HG02798 (cell line): ENCODE data around the gene RPL3.
"Not testable (repeated sequence)": the region's sequence is repeated elsewhere in the genome, so short reads cannot be mapped to it uniquely, and the experiment has no call there.

Source experiments
- ATAC-seq: cut with Tn5 transposase; IDR thresholded peaks from one replicate; pipeline ENCODE4 v1.9.1; 2021; ENCODE audit warnings: mild to moderate bottlenecking; ENCODE audit not compliant: unreplicated experiment, poor library complexity

The RPL3 gene

DNA sequence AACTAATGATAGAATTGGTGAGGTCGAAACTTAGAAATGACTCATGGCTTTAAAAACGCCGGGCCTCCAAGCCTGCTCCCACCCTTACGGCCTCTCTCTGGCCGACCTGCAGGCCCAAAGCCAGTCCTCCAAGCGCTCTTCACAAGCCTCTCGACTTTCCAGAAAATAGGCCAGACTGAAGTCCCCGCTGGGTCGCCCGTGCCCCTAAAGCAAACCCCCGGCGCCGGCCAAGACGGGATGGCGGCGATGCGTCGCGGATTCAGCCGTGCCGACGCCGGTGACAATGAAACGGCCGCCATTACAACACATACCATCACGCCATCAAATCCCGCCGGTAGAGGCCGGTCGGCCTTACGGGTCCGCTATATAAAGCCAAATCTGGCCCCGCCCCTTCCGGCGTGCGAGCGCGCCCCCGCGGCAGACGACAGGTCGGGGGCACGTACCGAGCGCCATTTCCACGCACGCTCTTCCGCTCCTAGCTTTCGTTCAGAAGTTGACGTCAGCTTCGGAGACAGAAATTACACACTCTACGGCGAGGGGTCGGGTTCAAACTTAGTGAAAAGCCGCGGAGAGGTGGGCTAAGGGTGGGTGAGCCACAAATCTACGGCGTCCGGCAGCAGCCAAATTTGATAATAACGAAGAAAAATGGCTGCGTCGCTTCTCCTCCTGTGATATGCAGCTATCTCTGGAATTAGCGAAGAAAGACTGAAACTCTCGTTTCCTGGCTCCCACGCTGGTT is at the start of gene RPL3:
Gene RPL3 (minus strand): TSS at position 340 of the 739 bp plus-strand sequence. CDS start 26 bp downstream, at position 314.
- ATAC-seq: peak; percentile 92

DNA sequence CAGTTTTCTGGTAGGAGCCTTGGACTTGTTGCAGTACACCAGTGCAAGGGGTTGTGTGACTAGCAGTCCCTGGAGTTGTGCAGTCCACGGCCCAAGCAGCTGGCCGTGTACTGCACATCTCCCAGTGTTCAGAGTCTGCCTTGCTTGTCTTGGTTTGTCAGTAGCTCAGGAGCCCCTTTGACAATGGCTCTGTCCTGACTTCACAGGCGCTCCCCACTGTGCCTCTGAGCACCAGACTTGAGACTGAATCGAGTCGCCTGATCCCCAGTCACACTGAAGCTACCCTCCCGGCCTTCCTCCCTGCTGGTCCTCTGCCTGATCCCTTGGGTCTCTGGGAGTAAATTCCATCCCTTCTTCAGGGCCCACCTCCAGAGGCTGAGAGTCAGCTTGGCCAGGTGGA is 49.8 kb upstream of the RPL3 start:
- ATAC-seq: no peak

DNA sequence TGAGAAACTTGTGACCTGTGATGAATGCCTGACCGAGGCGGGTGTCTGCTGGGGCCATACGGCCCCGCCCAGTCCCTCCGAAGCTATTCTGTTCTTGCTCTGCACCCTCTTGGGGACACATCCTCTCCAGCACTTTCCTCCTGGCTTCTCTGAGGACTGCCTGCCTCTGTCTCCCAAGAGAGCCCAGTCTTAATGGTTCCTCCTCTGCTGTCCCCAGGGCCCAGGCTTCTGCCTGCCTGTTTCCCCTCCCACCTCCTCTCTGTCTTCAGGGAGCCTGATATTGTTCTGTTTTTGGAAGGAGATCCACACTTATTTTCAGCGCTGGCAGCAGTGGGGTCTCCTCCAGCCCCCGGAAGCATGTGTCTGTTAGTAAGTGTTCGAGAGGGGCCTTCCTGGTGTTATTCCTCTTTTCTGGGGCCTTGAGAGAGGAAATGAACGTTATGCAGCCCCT is 49.1 kb upstream of the RPL3 start:
- ATAC-seq: no peak

DNA sequence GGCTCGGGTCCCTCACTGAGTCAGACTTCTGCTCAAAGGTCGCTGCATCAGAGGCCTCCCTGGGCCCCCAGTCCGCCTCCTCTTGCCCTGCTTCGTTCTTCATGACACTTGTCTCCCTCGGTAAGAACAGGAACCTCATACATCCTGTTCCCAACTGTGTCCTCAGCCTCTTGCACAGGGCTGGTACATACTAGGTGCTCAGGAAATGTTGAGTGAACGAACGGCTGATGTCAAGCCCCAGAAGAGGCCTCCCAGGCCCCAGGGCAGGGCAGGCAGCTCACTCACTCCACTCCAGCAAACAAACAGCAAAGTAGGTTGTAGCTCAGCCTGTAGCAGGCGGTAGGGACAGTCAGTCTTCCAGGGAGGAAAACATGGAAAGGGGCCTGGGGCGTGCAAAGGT is 47.6 kb upstream of the RPL3 start:
- no peak for ATAC-seq

DNA sequence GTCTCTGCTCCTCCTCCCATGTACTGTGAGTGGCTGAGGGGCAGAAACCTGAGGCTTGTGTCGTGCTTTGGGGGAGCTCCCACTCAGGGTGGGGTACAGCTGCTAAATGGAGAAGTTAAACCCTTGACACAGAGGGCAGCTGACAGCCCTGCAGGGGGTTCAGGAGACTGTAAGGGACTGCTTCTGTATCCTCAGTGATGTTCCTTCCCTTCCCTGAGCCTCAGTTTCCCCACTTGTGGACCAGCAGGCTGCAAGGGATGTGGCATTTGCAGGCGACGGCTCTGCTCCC is 46.0 kb upstream of the RPL3 start:
- ATAC-seq: no peak

DNA sequence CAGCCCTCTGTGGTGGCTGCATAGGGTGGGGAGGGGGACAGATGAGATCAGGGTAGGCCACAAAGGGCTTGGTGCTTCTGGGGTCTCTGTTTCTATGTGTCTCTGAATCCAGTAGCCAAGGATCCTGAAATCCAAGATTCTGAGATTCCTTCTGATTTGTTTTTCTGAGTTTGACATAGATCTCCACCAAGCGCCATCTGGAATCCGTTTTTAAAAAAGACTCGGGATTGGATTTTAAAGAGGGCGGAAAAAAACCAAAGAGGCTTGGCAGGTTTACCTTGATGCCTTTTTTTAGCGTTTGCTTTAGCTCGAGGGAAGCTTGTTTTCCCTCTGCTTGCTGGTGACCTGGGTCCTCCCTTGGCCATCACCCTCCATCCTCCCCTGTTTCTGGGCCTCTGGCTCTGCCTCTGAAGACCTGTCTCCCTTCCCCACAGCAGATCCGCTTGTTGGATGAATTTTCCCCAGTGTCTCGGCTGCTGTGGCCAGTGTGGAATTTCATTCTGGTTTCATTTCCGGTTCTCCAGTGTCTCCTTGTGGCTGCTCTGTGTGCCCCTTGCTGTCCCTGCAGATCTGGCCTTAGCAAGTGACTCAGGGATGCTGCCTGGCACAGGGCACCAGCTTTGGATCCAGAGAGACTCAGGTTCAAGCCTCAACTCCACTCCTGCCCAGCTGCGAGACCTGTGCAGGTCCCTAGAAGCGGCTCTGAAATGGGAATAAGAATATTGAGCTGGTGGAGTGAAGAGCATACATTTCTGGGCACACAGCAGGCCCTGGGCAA is 45.5 kb upstream of the RPL3 start:
- ATAC-seq: no peak

DNA sequence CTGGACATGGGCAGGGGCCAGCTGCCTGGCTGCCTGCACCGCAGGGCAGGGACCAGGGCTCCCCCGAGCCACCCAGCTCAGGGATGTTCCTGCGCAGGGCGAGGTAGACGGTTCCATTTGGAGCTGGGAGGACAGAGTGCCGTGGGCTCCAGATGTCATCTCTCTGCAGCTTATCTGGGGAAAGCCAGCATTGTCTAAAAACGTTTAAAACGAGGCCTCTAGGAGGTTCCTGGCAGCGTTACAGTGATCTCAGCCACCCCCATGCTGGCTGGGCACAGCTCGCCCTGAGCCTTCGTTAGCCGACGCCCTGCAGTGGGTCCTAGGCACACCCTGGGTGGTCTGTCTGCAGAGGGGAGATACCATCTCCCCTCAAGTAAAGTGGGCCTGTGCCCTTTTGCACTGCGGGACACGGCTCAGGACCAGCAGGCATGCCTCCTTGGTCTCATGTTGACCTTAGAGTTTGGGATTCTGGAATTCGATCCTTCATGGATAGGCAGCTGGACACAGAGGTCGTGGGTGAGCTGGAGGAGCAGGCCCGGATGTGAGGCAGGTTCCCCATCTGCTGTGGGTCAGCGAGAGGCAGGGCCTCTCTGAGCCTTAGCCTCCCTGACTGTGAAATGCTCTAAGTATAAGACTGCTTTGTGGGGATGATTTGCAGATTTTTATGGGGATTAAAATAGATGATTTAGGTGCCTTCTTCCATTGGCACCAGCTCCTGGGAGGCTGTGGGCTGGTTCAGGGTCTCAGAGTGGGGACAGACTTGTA is 44.5 kb upstream of the RPL3 start:
- no peak for ATAC-seq

DNA sequence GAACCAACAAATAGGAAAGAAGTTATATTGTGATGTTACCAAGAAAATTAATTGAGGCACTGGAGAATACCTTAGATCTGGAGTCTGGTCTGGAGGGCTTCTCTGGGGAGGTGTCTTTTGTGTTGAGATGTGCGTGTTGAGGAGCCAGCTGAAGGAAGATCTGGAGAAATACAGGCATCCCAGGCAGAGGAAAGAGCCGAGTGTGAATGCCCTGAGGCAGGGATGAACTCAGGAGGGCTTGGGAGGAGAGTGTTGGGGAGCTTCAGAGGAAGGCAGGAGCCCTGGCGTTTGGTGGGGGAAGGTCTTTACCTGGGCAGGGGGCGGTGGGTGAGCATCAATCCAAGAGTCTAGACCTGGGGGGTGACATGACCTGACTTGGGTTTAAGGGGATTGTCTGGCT is 43.5 kb upstream of the RPL3 start:
- no peak for ATAC-seq

DNA sequence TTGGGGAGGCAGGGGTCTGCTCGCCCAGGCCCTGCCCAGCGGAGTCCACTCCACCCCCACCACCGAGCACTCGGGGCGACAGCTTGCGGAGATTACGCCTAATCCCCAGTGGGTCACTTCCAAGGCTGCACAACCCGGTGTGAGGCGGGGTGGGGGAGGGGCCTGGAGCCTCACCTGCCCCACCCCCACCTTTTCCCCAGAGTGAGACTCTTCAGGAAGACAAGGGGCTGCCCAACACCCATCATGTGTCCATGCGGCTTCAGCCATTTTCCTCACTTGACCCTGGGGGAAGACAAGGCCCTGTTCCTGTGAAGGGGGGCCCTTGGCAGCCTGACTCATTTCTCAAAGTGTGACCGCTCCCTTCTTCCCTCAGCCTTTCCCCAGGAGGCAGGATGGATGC is 42.8 kb upstream of the RPL3 start:
- no peak for ATAC-seq

DNA sequence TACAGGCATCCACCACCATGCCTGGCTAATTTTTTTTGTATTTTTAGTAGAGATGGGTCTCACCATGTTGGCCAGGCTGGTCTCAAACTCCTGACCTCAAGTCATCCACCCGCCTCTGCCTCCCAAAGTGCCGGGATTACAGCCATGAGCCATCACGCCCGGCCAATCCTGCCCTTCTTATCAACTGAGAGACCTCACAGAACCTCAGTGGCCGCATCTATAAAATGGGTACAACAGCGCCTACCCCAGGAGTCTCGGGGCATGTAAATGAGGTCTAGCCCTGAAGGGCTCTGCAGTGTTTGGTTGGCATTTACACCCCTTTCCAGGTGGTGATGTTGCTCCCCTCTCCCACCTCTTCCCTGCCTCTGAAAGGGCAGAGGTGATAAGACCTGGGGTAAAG is 42.1 kb upstream of the RPL3 start:
- ATAC-seq: no peak

DNA sequence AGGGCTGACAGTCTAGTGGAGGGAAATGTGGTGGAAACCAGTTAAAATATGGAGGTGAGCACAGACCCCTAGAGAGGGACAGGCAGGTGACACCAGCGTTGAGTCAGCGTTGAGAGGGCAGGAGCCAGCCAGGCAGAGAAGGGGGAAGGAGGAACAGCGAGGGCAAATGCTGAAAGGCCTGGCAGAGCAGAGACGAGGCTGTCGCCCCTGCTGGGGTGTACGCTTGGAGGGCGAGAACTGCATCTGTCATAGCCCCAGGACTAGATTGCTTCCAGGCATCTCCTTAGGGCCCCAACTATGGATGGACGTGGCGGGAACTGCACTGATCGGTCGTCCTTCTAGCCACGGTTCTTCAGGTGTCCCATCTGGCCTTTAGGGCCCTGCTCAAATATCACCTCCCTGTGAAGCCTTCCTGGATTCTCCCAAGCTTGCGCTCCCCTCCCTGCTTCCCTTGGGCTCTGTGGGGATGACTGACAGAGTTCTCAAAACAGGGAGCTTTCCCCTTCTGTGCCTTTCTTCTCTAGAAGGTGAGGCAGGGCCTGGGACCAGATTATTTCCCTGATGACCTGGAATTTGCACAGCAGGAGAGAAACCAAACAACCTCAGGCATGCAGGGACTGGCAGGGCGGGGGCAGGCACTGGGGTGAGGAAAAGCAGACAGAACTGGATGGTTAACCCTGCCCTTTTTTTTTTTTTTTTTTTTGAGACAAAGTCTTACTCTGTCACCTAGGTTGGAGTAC is 41.4 kb upstream of the RPL3 start:
- no peak for ATAC-seq

DNA sequence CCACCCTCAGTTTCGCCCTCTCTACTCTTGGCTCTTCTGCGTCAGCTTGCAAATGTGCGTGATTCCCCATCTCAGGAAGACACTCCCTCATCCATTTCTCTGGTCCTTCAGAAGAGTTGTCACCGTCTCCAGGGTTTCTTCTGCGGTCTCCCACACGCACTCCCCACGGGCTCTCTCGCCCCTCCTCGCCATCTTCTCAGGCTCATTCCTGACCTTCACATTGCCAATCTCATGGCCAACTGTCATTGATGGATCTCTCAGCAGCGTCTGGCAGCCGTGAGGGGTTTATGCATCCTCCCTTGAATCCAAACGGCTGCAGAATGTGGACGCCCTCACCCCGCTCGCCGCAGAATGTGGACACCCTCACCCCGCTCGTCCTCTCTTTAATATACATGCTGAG is 40.8 kb upstream of the RPL3 start:
- no peak for ATAC-seq

DNA sequence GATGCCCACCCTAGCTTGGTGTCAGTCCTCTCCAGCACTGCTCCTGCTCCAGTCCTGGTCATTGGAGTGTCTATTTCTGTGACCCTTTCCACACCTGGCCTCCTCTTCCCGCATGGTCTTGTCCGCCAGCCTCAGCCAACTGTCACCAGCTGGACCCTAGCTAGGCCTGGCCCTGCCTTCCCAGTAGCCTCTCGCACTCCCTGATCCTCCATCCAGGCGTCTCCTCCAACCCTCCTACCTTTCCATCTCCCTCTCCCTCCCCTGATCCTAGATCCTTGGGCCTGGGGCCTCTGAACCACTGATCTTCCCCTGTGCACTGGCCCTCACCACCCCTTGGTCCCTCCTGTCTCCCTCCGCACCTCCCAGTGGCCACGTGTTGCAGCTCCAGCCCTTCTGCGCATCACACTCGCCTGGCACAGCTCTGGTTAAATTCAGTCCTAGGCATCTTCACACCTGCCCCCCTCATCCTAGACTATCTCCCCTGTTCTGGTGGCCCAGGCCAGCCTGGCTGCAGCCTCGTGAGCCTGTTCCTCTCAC is 40.3 kb upstream of the RPL3 start:
- ATAC-seq: no peak

DNA sequence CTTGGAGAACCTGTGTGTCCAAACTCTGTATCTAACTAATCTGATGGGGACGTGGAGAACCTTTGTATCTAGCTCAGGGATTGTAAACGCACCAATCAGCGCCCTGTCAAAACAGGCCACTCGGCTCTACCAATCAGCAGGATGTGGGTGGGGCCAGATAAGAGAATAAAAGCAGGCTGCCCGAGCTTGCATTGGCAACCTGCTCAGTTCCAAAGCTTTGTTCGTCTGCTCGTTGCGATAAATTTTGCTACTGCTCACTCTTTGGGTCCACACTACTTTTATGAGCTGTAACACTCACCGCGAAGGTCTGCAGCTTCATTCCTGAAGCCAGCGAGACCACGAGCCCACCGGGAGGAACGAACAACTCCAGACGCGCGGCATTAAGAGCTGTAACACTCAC is 38.8 kb upstream of the RPL3 start:
- not testable (repeated sequence) for ATAC-seq

DNA sequence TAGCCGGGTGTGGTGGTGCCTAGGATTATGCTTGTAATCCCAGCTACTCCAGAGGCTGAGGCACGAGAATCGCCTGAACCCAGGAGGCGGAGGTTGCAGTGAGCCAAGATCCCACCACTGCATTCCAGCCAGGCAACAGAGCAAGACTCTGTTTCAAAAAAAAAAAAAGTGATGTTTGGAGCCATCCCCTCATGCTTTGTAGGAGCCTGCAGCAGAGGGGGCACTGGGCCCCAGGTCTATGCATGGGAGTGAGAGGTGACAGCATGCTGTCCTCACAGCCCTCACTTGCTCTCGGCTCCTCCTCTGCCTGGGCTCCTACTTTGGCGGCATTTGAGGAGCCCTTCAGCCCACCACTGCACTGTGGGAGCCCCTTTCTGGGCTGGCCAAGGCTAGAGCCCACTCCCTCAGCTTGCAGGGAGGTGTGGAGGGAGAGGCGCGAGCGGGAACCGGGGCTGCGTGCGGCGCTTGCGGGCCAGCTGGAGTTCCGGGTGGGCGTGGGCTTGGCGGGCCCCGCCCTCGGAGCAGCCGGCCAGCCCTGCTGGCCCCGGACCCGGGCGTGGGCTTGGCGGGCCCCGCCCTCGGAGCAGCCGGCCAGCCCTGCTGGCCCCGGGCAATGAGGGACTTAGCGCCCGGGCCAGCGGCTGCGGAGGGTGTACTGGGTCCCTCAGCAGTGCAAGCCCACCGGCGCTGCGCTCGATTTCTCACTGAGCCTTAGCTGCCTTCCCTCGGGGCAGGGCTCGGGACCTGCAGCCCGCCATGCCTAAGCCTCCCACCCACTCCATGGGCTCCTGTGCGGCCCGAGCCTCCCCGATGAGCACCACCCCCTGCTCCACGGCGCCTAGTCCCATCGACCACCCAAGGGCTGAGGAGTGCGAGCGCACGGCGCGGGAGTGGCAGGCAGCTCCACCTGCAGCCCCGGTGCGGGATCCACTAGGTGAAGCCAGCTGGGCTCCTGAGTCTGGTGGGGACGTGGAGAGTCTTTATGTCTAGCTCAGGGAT is 38.0 kb upstream of the RPL3 start:
- not testable (repeated sequence) for ATAC-seq

DNA sequence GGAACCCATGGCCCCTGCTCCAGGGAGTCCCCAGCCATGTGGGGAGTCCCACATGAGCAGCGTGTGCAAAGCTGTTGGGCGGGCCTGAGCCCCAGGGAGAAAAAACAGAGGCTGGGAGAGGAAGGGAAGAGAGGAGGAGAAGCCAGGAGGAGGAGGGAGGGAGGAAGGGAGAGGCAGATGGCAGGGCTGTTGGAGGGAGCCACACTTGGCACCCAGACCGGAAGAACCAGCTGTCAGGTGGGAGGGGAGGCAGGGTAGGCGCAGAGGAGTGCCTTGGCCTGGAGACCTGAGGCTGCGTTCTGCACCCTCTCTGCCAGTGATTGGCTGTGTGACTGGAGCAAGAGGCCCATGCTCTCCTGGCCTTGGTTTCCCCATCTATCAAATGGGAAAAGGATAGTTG is 37.0 kb upstream of the RPL3 start:
- no peak for ATAC-seq

DNA sequence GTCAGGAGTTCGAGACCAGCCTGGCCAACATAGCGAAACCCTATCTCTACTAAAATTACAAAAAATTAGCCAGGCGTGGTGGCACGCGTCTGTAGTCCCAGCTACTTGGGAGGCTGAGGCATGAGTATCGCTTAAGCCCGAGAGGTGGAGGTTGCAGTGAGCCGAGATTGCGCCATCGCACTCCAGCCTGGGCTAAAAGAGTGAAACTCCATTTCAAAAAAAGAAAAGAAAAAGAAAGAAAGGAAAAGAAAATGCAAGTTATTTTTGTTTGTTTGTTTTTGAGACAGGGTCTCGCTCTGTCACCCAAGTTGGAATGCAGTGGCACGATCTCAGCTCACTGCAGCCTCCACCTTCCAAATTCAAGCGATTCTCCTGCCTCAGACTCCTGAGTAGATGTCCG is 36.4 kb upstream of the RPL3 start:
- ATAC-seq: not testable (repeated sequence)

DNA sequence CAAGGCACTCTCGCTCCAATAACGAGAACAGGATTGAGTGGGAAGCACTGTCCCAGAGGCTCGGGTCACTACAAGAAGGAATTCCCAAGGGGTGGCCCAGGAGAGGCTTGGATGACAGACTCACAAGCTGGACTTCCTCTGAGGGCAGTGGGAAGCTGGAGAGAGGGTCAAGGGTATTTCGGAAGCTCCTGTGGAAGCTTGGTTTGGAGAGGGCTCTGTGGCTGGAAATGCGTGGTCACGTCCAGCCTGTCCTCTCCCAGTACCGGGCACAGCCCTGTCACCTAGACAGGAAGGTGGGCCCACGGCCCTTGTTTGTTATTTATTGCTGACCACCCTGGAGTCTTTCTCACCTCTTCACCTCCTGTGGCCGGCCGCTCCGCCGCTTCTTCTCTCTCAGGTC is 35.7 kb upstream of the RPL3 start:
- ATAC-seq: no peak

DNA sequence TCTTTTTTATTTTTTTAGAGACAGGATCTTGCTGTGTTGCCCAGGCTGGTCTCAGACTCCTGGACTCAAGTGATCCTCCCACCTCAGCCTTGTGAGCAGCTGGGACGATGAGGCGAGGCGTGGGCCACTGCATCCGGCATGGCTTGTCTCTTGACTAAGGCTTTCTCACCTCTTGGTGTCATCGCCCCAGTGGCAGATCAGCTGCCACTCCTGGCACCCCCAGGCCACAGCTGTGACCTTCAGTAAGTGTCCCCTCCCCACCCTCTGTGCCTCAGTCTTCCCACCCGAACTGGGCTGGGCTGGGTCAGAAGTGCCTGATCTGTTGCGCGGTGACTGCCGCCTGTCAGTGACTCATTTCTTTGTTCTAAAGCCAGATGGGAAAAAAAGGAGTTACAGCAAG is 33.9 kb upstream of the RPL3 start:
- ATAC-seq: no peak
